ENCODE results near the gene PCDHGA12.
"Not testable (repeated sequence)": the region's sequence is repeated elsewhere in the genome, so short reads cannot be mapped to it uniquely, and the experiment has no call there.

PCDHGA12 gene

GRCh38 chr5:141409598-141410306 lies 20.6 kb upstream of the PCDHGA12 start:
- DNase-seq: no peak

- DNase-seq: no peak
Measured at GRCh38 chr5:141411575-141411974, 18.7 kb upstream of the PCDHGA12 start.

GRCh38 chr5:141412854-141413539 lies 17.3 kb upstream of the PCDHGA12 start, which contains the start of gene PCDHGA10:
Gene PCDHGA10 (plus strand): TSS chr5:141412987. CDS start chr5:141413176, 189 bp downstream.
- no peak for DNase-seq

GRCh38 chr5:141413540-141414069 lies 16.7 kb upstream of the PCDHGA12 start:
- DNase-seq: no peak

GRCh38 chr5:141414548-141415274 lies 15.6 kb upstream of the PCDHGA12 start:
- DNase-seq: not testable (repeated sequence)

GRCh38 chr5:141415275-141415618 lies 15.1 kb upstream of the PCDHGA12 start:
- not testable (repeated sequence) for DNase-seq

GRCh38 chr5:141417494-141418172 lies 12.7 kb upstream of the PCDHGA12 start, which contains the start of gene PCDHGB7:
Gene PCDHGB7 (plus strand): TSS chr5:141417677. CDS start chr5:141417860, 183 bp downstream.
- DNase-seq: not testable (repeated sequence)

- DNase-seq: no peak
Measured at GRCh38 chr5:141419074-141419880, 11.0 kb upstream of the PCDHGA12 start.

GRCh38 chr5:141420855-141421488 lies 9.3 kb upstream of the PCDHGA12 start, which contains the start of gene PCDHGA11:
Gene PCDHGA11 (plus strand): TSS chr5:141421051. CDS start chr5:141421228, 177 bp downstream.
- DNase-seq: no peak

GRCh38 chr5:141421489-141421855 lies 8.8 kb upstream of the PCDHGA12 start:
- no peak for DNase-seq

- DNase-seq: no peak
Measured at GRCh38 chr5:141422742-141423291, 7.5 kb upstream of the PCDHGA12 start.

GRCh38 chr5:141427783-141428426 lies 2.4 kb upstream of the PCDHGA12 start:
- no peak for DNase-seq

GRCh38 chr5:141431286-141431685 lies 979 bp downstream of the PCDHGA12 start:
- DNase-seq: no peak

GRCh38 chr5:141432308-141432707 lies 2.0 kb downstream of the PCDHGA12 start:
- DNase-seq: not testable (repeated sequence)

GRCh38 chr5:141432726-141433125 lies 2.4 kb downstream of the PCDHGA12 start:
- DNase-seq: not testable (repeated sequence)

- DNase-seq: no peak
Measured at GRCh38 chr5:141434006-141434405, 3.7 kb downstream of the PCDHGA12 start.

- no peak for DNase-seq
Measured at GRCh38 chr5:141437221-141437620, 6.9 kb downstream of the PCDHGA12 start.

GRCh38 chr5:141439411-141440141 lies 9.3 kb downstream of the PCDHGA12 start:
- no peak for DNase-seq

- no peak for DNase-seq
Measured at GRCh38 chr5:141440341-141440740, 10.0 kb downstream of the PCDHGA12 start.

Measured in SHP77 treated with DMSO at 0.1 percent for 48 hours (cell line).